Measurements from ENCODE around the gene GAA.

Gene GAA

DNA sequence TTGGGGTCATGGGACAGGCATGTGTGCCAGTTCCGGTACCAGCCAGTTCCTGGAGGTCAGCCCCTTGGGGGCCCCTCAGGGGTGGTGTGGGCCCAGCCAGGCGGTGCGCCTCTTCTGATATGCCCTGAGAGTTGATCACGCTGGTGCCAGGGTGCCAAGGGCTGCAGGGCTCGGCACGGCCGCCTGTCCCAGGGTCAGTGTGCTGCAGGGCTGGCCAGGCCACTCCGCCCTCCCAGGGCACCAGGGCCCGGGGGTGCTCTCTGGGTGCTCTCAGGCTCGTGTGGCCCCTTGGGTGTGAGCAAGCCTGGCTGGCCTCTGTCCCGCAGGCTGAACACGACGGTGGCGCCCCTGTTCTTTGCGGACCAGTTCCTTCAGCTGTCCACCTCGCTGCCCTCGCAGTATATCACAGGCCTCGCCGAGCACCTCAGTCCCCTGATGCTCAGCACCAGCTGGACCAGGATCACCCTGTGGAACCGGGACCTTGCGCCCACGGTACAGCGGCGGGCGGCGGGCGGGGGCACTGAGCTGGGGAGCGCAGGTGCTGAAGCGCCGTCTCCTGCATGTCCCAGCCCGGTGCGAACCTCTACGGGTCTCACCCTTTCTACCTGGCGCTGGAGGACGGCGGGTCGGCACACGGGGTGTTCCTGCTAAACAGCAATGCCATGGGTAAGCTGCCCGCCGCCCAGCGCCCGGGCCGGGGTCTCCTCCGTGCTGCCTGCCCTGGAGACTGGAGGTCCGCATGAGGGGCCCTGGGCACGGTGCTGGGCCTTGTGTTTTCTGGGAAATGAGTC is 6.0 kb downstream of the GAA start:
- TF ChIP-seq, protein P1, sequence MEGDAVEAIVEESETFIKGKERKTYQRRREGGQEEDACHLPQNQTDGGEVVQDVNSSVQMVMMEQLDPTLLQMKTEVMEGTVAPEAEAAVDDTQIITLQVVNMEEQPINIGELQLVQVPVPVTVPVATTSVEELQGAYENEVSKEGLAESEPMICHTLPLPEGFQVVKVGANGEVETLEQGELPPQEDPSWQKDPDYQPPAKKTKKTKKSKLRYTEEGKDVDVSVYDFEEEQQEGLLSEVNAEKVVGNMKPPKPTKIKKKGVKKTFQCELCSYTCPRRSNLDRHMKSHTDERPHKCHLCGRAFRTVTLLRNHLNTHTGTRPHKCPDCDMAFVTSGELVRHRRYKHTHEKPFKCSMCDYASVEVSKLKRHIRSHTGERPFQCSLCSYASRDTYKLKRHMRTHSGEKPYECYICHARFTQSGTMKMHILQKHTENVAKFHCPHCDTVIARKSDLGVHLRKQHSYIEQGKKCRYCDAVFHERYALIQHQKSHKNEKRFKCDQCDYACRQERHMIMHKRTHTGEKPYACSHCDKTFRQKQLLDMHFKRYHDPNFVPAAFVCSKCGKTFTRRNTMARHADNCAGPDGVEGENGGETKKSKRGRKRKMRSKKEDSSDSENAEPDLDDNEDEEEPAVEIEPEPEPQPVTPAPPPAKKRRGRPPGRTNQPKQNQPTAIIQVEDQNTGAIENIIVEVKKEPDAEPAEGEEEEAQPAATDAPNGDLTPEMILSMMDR (IDR thresholded peaks at IDR 0.05; ENCODE audit: extremely low read depth, insufficient read depth, missing control alignments): no peak
- DNase-seq (ENCODE audit: low spot score): no peak
- in situ Hi-C loops (cut with MboI; ENCODE audit: low pct_unique_long_range_greater_than_20kb, low sequenced_read_pairs, unreplicated experiment): no loop called here

DNA sequence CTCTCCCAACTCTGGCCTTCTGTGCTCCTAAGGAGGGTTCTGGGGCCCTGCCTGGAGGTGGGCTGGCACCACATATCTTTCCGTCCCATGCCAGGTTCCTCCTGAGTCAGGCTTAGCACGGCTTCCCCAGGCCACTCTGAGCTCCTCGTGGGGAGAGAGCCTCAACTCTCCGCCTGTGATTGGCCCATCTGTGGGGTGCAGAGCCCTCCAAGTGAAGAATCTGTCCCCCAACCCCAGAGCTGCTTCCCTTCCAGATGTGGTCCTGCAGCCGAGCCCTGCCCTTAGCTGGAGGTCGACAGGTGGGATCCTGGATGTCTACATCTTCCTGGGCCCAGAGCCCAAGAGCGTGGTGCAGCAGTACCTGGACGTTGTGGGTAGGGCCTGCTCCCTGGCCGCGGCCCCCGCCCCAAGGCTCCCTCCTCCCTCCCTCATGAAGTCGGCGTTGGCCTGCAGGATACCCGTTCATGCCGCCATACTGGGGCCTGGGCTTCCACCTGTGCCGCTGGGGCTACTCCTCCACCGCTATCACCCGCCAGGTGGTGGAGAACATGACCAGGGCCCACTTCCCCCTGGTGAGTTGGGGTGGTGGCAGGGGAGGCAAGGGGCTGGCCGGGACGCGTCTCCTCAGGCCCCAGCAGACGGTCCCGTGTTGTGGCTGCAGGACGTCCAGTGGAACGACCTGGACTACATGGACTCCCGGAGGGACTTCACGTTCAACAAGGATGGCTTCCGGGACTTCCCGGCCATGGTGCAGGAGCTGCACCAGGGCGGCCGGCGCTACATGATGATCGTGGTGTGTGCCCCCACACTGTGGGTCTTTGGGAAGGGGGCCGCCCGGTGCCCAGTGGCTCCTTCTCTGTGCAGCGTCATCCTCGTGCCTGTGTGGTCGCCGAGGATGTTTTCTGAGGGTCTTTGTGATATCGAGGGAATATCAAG is 6.9 kb downstream of the GAA start:
- TF ChIP-seq, protein P1 (IDR thresholded peaks at IDR 0.05; ENCODE audit: extremely low read depth, insufficient read depth, missing control alignments): no peak
- in situ Hi-C loops (cut with MboI; ENCODE audit: low pct_unique_long_range_greater_than_20kb, low sequenced_read_pairs, unreplicated experiment): no loop called here
- no peak for DNase-seq (ENCODE audit: low spot score)

DNA sequence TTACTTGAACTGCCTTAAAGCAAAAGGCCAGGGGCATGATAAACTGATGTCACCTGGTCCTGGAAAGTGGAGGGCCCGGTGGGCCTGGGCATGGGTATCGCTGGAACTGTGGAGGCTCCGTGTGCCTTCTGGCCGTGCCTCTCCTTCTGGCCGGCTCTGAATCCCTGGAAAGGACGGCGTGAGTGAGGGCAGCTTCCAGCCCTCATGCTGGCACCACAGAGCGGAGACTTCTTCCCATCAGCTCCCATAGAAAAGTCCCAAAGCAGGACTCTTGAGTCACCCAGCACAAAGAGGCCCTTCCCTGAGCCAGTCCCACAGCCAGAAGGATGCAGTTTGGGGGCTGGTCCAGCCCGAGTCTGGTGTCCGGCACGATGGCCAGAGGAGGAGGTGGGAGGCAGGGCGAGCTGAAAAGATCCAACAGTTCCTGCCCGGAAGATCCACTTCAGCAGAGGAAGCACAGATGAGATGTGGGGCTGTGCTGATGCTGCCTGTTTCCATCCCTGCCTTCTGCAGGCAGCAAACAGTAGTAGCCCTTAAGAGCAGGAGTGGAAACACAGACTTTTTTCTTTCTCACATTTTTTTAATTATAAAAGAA is 7.8 kb downstream of the GAA start:
- in situ Hi-C loops (cut with MboI; ENCODE audit: low pct_unique_long_range_greater_than_20kb, low sequenced_read_pairs, unreplicated experiment): no loop called here
- TF ChIP-seq, protein P1 (IDR thresholded peaks at IDR 0.05; ENCODE audit: extremely low read depth, insufficient read depth, missing control alignments): no peak

DNA sequence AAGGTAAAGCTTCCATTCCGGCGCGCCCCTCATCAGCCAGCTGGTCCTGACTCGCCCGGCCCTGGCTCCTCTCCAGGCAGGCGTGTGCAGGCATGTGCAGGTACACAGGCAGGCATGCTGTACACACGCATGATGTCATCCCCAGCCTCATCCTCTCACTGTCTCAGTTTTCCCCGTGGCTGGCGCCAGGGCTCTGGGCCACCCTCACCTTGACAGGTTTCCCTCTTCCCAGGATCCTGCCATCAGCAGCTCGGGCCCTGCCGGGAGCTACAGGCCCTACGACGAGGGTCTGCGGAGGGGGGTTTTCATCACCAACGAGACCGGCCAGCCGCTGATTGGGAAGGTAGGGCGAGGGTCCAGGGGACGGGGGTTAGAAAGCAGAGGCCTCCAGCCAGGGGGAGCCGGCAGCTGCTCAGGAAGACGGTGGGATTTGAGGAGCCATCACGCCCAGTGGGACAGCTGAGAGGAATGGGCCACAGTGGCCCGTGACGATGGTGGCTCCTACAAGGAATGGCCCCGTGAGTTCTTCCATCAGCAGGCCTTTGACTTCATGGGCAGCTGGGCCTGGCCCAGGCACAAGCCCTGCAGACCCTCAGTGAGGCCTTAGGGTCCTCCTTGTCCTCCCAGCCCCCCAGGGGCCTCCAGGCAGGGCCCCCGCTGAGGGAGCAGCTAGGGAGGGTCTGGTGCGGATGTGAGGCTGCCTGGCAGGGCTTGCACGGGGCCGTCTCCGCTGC is 8.5 kb downstream of the GAA start:
- DNase-seq (ENCODE audit: low spot score): no peak
- TF ChIP-seq, protein P1 (IDR thresholded peaks at IDR 0.05; ENCODE audit: extremely low read depth, insufficient read depth, missing control alignments): no peak
- in situ Hi-C loops (cut with MboI; ENCODE audit: low pct_unique_long_range_greater_than_20kb, low sequenced_read_pairs, unreplicated experiment): no loop called here

More for the DNA sequence above, 7.8 kb downstream of the GAA start:
- DNase-seq (ENCODE audit: low spot score): no peak

DNA sequence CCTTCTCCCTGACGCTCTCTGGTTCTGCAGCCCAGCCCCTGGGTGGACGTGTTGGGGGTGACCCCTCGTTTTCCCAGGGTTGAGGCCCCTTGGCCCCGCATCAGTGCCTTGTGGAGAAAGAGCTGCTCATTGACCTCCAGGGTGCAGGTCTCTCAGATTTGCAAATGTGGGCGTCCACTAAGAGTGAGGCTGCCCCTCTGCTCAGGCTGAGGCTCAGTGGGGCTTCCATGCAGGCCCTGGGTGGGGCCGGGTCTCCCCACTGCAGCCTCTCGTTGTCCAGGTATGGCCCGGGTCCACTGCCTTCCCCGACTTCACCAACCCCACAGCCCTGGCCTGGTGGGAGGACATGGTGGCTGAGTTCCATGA is 9.0 kb downstream of the GAA start:
- DNase-seq (ENCODE audit: low spot score): no peak
- TF ChIP-seq, protein P1 (IDR thresholded peaks at IDR 0.05; ENCODE audit: extremely low read depth, insufficient read depth, missing control alignments): no peak
- in situ Hi-C loops (cut with MboI; ENCODE audit: low pct_unique_long_range_greater_than_20kb, low sequenced_read_pairs, unreplicated experiment): no loop called here
